Measurements from ENCODE around the gene FLNB. TPM values are rescaled to one million over a fixed set of nuclear protein-coding genes. Genes with fewer than 3 reads are reported as not detected.

The FLNB gene
- total and polyA plus RNA-seq, 2 of the 13 experiments (the other 11 are each of a cell fraction or from before 2014, with no cell fraction given), result 106 to 130 TPM

- TF ChIP-seq KDM3A (CRISPR knock-in tag; IDR thresholded peaks at IDR 0.05; ENCODE audit: low read depth) (peak; percentile 66; the same call in 1 of the 2 replicates), ZSCAN29 (CRISPR knock-in tag; conservative IDR thresholded peaks at IDR 0.05) (no peak), HIC2 (CRISPR knock-in tag; IDR thresholded peaks at IDR 0.05; ENCODE audit: low read depth) (peak; percentile 75), ZNF446 (CRISPR knock-in tag; IDR thresholded peaks at IDR 0.05) (no peak), ZUFSP (CRISPR knock-in tag; IDR thresholded peaks at IDR 0.05; ENCODE audit: borderline replicate concordance) (no peak), GLMP (CRISPR knock-in tag; IDR thresholded peaks at IDR 0.05; ENCODE audit: borderline replicate concordance) (no peak), HIVEP1 (CRISPR knock-in tag; IDR thresholded peaks at IDR 0.05) (no peak), ZC3H4 (CRISPR knock-in tag; IDR thresholded peaks at IDR 0.05; ENCODE audit: borderline replicate concordance) (no peak), ZNF724P (CRISPR knock-in tag; IDR thresholded peaks at IDR 0.05; ENCODE audit: borderline replicate concordance) (no peak), GTF3A (CRISPR knock-in tag; conservative IDR thresholded peaks at IDR 0.05) (no peak), ADNP (CRISPR knock-in tag; IDR thresholded peaks at IDR 0.05) (no peak), ZNF414 (CRISPR knock-in tag; IDR thresholded peaks at IDR 0.05) (no peak), MED13 (CRISPR knock-in tag; IDR thresholded peaks at IDR 0.05) (0 out of 2 replicates have a peak, but pooled peaks have one; percentile 38), ZBTB10 (CRISPR knock-in tag; IDR thresholded peaks at IDR 0.05; ENCODE audit: borderline replicate concordance) (no peak), EED (CRISPR knock-in tag; IDR thresholded peaks at IDR 0.05) (no peak), ZBTB7B (CRISPR knock-in tag; IDR thresholded peaks at IDR 0.05) (peak; percentile 81), IKZF4 (CRISPR knock-in tag; IDR thresholded peaks at IDR 0.05; ENCODE audit: borderline replicate concordance, low read depth, not compliant biosample characterization) (no peak)
Measured at GRCh38 chr3:58188921-58189451, 180.8 kb downstream of the FLNB start (continued).
